Fibroblast of pulmonary artery (primary cell): ENCODE results near the gene FAIM2.

Source experiments
- DNase-seq: peaks from one replicate; pipeline ENCODE4 v3.0.0-alpha.2; 2010; ENCODE audit warnings: low read depth
- H3K4me3 ChIP-seq: replicated peaks from 2 replicates; pipeline ENCODE4 v1.5.1; 2011; ENCODE audit warnings: low read depth, mild to moderate bottlenecking, control low read depth, low read length, moderate library complexity
- TF ChIP-seq, protein P1 (sequence below): IDR thresholded peaks from 2 replicates; pipeline ENCODE4 v1.5.1; 2011; ENCODE audit warnings: mild to moderate bottlenecking, control low read depth, low read length, inconsistent platforms; ENCODE audit errors: missing control alignments

The FAIM2 gene

DNA sequence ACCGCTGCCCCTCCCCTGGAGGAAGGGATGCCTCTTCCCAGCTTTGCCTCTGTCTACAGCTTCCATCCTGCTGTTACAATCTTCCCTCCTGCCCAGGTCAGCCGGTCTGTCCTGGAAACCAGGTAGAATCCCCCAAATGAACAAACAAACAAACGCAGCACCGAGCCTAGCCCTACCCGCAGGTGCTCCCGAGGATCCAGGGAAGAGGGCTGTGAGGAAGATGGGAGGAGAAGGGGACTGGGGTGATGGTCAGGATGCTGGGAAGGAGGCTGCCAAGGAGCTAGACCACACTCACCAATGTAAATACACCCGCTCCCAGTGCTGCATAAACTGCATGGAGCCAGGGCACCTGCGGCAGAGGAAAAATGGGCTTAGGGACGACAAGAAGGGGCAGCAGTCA lies 16.6 kb downstream of the FAIM2 start:
- no peak for DNase-seq

DNA sequence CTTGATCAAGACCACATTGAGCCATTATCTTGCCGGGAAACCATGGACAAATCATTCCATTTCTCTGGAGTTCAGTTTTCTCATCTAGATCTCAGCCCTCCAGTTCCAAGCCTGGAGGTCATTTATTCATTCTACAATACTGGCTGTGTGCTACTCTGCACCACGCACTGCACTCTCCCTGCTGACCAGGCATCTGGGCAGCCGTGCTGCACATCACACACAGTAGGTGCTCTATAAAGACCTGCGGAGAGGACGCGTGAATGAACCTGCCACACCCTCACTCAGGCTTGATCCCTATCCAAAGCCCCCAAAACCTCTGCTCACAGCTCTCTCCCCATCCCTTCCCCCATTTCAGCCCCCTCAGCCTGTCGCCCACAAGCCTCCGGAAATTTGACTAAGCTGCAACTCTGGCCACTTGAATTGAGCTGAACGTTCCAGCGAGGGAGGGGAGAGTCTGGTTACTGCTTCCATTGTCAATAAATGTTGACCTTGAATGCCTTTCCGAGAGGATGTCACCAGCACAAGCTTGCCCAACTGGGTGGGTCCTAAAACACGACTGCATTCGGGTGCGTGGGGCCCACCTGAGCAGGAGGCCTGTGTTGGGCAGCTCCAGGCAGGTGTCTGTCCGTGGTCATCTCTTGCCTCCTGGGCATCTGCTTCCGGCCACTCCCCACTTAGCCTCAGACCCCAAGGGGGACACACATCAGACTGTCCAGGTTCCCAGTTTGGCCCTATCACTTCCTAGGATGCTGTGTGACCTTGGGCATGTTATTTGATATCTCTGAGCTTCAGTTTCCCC lies 17.8 kb downstream of the FAIM2 start:
- TF ChIP-seq, protein P1, sequence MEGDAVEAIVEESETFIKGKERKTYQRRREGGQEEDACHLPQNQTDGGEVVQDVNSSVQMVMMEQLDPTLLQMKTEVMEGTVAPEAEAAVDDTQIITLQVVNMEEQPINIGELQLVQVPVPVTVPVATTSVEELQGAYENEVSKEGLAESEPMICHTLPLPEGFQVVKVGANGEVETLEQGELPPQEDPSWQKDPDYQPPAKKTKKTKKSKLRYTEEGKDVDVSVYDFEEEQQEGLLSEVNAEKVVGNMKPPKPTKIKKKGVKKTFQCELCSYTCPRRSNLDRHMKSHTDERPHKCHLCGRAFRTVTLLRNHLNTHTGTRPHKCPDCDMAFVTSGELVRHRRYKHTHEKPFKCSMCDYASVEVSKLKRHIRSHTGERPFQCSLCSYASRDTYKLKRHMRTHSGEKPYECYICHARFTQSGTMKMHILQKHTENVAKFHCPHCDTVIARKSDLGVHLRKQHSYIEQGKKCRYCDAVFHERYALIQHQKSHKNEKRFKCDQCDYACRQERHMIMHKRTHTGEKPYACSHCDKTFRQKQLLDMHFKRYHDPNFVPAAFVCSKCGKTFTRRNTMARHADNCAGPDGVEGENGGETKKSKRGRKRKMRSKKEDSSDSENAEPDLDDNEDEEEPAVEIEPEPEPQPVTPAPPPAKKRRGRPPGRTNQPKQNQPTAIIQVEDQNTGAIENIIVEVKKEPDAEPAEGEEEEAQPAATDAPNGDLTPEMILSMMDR, result no peak
- no peak for DNase-seq
- no peak overlapping the region for H3K4me3 ChIP-seq

More for the DNA sequence above, 16.6 kb downstream of the FAIM2 start:
- TF ChIP-seq, protein P1, result no peak
- H3K4me3 ChIP-seq, result no peak overlapping the region

DNA sequence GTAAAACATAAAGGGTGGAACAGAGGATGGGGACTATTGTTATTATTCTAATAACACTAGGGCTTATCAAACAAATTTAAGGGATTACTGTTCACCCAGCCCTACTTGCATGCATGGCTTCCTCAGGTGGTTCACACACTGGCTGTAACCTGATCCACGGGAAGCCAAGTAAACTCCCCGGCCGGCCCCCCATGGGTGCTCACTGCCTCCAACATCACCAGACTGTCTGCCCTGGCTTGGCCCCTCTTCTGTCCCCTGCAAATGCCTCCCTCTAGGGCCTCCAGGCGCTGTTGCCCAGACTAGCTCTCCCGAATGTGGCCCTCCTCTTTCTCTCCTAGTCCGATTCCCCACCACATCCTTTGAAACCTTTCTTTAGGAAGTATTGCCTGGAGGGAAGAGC lies 18.6 kb downstream of the FAIM2 start:
- TF ChIP-seq, protein P1, result no peak
- DNase-seq, result no peak
- H3K4me3 ChIP-seq, result no peak overlapping the region

DNA sequence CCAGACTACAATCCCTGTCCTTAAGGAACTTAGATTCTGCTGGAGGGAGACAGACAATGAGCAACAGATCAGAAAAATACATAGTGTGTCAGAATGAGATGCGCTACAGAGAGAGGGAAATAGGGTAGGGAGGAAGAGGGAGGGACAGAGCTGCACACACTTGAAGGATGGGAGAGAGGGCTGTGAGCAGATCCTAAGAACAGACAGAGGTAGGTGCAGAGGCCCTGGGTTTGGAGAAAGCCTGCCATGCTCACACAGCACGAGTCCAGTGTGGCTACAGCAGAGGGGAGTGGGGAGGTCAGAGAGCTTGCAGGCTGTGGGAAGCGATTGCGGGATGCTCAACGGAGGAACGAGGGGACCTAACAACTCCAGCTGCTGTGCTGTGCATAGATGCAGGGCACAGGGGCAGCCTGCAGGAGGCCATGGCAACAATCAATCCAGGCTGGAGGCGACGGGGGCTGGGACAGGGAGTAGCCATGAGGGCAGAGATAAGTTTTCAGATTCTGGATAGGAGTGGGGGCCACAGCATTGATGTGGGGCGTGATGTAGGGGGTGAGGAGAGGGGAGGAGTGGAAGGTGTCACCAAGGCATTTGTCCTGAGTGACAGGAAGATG lies 20.7 kb downstream of the FAIM2 start:
- TF ChIP-seq, protein P1, result no peak
- no peak overlapping the region for H3K4me3 ChIP-seq
- no peak for DNase-seq

DNA sequence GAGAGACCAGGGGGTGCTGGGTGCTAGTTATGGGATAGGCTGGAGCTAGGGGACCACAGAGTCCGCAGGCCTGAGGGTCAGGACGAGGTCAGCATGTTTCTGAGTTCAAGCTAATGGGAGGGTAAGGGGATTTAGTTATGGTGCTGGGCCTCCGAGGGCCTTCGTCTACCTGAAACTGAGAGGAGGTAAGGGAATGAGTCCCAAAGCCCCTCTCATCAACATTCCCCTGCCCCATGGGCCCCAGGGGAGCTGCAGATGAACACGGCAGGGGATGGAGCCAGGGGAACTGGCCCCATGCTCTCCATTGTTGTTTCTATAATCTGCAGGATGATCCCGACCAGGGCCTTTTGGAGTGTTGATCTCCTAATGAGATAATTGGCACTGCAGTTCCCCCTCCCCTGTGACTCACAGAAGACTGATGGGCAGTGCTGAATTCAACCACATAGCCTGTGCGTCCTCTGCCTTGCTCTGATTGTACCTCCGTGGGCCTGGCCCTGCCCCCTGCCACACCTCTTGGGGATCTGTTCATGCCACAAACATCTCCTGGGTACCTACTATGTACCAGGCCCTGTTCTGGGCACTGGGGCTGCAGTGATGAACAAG lies 21.4 kb downstream of the FAIM2 start:
- no peak for DNase-seq
- TF ChIP-seq, protein P1, result no peak
- H3K4me3 ChIP-seq, result no peak overlapping the region

DNA sequence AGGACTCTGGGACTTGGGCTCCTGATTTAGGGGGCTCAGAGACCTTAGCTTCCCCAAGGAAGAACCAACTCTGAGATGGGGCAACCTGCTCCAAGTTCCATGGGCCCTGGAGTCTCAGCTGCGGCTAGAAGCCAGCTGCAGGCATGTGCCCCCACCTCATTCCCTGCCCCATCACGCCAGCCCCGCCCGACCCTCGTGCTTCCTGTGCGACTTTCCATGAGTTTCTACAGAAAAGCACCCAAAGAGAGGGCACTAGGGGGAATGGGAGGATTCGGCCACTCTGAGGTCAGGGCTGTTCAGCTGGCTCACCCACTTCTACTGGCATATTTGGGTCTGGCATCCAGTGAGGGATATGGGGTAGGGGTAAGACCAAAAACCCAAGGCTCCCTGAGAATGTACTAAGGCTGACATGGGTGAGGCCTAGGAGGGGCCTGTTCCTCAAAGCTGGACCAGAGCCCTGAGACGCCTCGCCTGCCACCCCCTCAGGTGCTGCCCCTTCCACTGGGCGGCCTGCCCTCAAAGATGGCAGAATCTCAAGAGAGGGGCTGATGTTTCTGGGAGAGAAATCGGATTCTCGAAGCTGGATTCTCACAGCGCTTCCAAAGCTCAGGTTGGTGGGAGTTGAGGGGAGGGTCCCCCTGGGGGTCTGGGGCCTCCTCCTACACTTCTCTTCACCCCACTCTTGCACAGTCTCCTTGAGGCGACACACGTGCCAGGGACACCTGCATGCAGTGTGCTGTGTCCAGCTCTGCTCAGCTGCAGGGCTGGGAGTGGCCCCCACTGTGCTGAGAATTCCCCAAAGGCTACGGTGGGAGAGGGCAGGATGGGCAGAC lies 22.1 kb downstream of the FAIM2 start:
- TF ChIP-seq, protein P1, result no peak
- H3K4me3 ChIP-seq, result no peak overlapping the region
- no peak for DNase-seq
